Thoracic aorta endothelial cell (primary cell): ENCODE data around the gene PRPF18. TPM values are rescaled to one million over a fixed set of nuclear protein-coding genes. Genes with fewer than 3 reads are reported as not detected.

Source experiments
- total RNA-seq: library from RNA; depleted of rRNA; stranded (reverse); fragments of >200 nt; gene quantifications from 2 replicates; pipeline ENCODE4 v1.2.3, GENCODE V29; 2012

PRPF18 gene
- total RNA-seq: 39.0 and 51.5 TPM in 2 replicates

GRCh38 chr10:13586676-13587355, at the start of gene PRPF18:
PRPF18 (plus strand) TSS chr10:13586965; CDS start chr10:13587087, 122 bp downstream.

Other genes starting within 250 kb of the PRPF18 start
- gene SEPHS1, start 238.7 kb upstream of the PRPF18 start, total RNA-seq: 39.8 and 50.3 TPM in 2 replicates
- 12.9 and 24.3 TPM in 2 replicates for gene BEND7, start 58.0 kb upstream of the PRPF18 start, total RNA-seq